CD8-positive, alpha-beta memory T cell (primary cell): ENCODE results near the gene ZNF598. TPM values are rescaled to one million over a fixed set of nuclear protein-coding genes. Genes with fewer than 3 reads are reported as not detected.

Source experiments
- CTCF ChIA-PET: fragments of 350-600 bp; sonication (Branson Sonifier 250); formaldehyde crosslinking; loops from one replicate; lab custom pipeline; 2021; ENCODE audit warnings: antibody characterized with exemption; lab: Charles Lee
- POLR2A ChIA-PET: fragments of 350-600 bp; sonication (Branson Sonifier 250); formaldehyde crosslinking; loops from one replicate; lab custom pipeline; 2021; ENCODE audit warnings: antibody characterized with exemption; lab: Charles Lee
- DNase-seq, 5 donors: peaks; one replicate each; pipeline versions ENCODE4 v3.0.0 to v3.0.0-alpha.2; 2020 to 2022; ENCODE audit warnings: mixed read lengths in 1 of 5
- H3K27ac ChIP-seq: one replicate; pipeline ENCODE4 v1.7.0; 2013; ENCODE audit warnings: low read depth, mild to moderate bottlenecking, low read length, moderate library complexity
- H3K27me3 ChIP-seq: 2 replicates; pipeline ENCODE4 v1.7.0; 2013; ENCODE audit warnings: low read length, mild to moderate bottlenecking; ENCODE audit not compliant: insufficient read depth, poor library complexity, severe bottlenecking
- H3K36me3 ChIP-seq: 2 replicates; pipeline ENCODE4 v1.7.0; 2013; ENCODE audit warnings: mild to moderate bottlenecking, low read length, moderate library complexity; ENCODE audit not compliant: insufficient read depth
- H3K4me1 ChIP-seq: 2 replicates; pipeline ENCODE4 v1.7.0; 2013; ENCODE audit warnings: mild to moderate bottlenecking, low read length, moderate library complexity; ENCODE audit not compliant: insufficient read depth
- H3K4me3 ChIP-seq: 2 replicates; pipeline ENCODE4 v1.7.0; 2013; ENCODE audit warnings: mild to moderate bottlenecking, low read length
- H3K9me3 ChIP-seq: 2 replicates; pipeline ENCODE4 v1.7.0; 2013; ENCODE audit warnings: mild to moderate bottlenecking, low read length
- H3K27ac Mint-ChIP-seq, 8 donors: one replicate each; pipeline ENCODE4 v1.8.0; 2020 to 2021; ENCODE audit warnings: mixed read lengths in 8 of 8, mild to moderate bottlenecking in 6 of 8, inconsistent platforms in 3 of 8, moderate library complexity in 3 of 8
- H3K27me3 Mint-ChIP-seq, 2 donors: one replicate each; pipeline ENCODE4 v1.8.0; 2020 to 2021; ENCODE audit warnings: mixed read lengths in 2 of 2, mild to moderate bottlenecking in 1 of 2, moderate library complexity in 1 of 2
- H3K36me3 Mint-ChIP-seq, 3 donors: one replicate each; pipeline ENCODE4 v1.8.0; 2020 to 2021; ENCODE audit warnings: mixed read lengths in 3 of 3, inconsistent platforms in 1 of 3, mild to moderate bottlenecking in 1 of 3
- H3K4me1 Mint-ChIP-seq, 3 donors: one replicate each; pipeline ENCODE4 v1.8.0; 2020 to 2021; ENCODE audit warnings: mixed read lengths in 3 of 3, inconsistent platforms in 1 of 3, mild to moderate bottlenecking in 1 of 3
- H3K4me3 Mint-ChIP-seq, 7 donors: one replicate each; pipeline ENCODE4 v1.8.0; 2020 to 2021; ENCODE audit warnings: mixed read lengths in 7 of 7, mild to moderate bottlenecking in 6 of 7, moderate library complexity in 4 of 7, inconsistent platforms in 2 of 7
- H3K9me3 Mint-ChIP-seq, 5 donors: one replicate each; pipeline ENCODE4 v1.8.0; 2020 to 2022; ENCODE audit warnings: mixed read lengths in 5 of 5, mild to moderate bottlenecking in 3 of 5, moderate library complexity in 2 of 5, inconsistent platforms in 1 of 5
- polyA plus RNA-seq: library from polyadenylated mRNA; unstranded; fragments of 300-500 nt; fragmentation: Illumina TruSeq; gene quantifications from one replicate; pipeline ENCODE4 v1.2.3, GENCODE V29; 2021
- total RNA-seq, 2 experiments: library from RNA; stranded (reverse); gene quantifications; one replicate each; pipeline ENCODE4 v1.2.3, GENCODE V29; 2021

Gene ZNF598
- total and polyA plus RNA-seq, 3 experiments from 2014 or later, result 11.3 to 96.6 (median 91.8) TPM

DNA sequence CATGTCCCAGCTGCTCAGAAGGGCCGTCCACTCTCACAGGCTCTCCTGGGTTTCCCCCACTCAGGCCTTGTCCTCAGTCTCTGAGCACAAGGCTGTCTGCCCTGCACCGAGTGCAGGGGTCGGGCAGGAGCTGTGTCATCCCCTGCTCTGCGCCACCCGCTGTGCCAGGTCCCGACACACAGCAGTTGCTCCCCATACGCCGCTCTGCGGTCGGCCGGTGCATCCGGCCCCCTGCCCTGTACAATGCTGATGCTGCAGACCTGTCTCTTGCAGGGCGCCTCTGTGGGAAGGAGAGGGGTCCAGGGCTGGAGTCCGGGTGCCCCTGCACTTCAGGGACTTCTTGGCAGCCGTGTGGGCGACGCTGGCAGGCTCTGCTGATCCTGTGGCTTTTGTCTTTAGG lies 44.3 kb upstream of the ZNF598 start:
- no peak overlapping the region for H3K4me3 ChIP-seq
- peak overlapping the region in 1 of 7 donors; percentile 24 for H3K4me3 Mint-ChIP-seq
- ChIA-PET CTCF (no interaction called here), POLR2A (no interaction called here)
- peaks cover 2% of the 10 kb centered on the region for H3K4me1 ChIP-seq
- peaks cover 3 to 73% (median 4%) of the 10 kb centered on the region in 3 donors for H3K36me3 Mint-ChIP-seq
- H3K27me3 Mint-ChIP-seq, result no peaks in the 10 kb centered on the region
- H3K9me3 Mint-ChIP-seq, result no peaks in the 10 kb centered on the region
- H3K27ac Mint-ChIP-seq, result no peak overlapping the region
- no peaks in the 10 kb centered on the region for H3K9me3 ChIP-seq
- H3K4me1 Mint-ChIP-seq, result peaks cover under 1 to 15% (median 1%) of the 10 kb centered on the region in 3 donors
- no peaks in the 10 kb centered on the region for H3K27me3 ChIP-seq
- H3K36me3 ChIP-seq, result peaks cover 4% of the 10 kb centered on the region
- no peak for DNase-seq
- no peak overlapping the region for H3K27ac ChIP-seq

DNA sequence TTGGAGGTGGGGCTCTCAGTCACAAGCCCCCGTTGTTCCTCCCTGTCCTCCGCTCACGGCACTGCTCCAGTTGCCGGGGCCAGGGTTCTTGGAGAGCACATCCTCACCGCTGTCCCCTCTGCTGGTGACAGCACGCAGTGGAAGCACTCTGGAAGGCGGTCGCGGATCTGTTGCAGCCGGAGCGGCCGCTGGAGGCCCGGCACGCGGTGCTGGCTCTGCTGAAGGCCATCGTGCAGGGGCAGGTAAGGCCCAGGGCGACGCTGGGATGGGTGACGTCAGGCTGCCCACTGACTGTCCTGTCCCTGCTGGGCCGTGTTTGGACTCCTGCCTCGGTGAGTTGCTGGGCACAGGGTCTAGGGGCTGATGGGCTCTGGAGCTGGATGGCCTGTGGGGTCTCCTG lies 43.6 kb upstream of the ZNF598 start:
- POLR2A ChIA-PET, result no interaction called here
- Mint-ChIP-seq H3K36me3 (peaks cover 3 to 67% (median 4%) of the 10 kb centered on the region in 3 donors), H3K27ac (no peak overlapping the region), H3K9me3 (no peaks in the 10 kb centered on the region), H3K4me3 (peak overlapping the region in 1 of 7 donors; percentile 24), H3K4me1 (peaks cover 8 to 22% (median 8%) of the 10 kb centered on the region in 3 donors), H3K27me3 (no peaks in the 10 kb centered on the region)
- Histone ChIP-seq H3K9me3 (no peaks in the 10 kb centered on the region), H3K4me1 (peaks cover 9% of the 10 kb centered on the region), H3K4me3 (no peak overlapping the region), H3K27me3 (no peaks in the 10 kb centered on the region), H3K27ac (no peak overlapping the region), H3K36me3 (peaks cover 4% of the 10 kb centered on the region)
- no peak for DNase-seq
- CTCF ChIA-PET, result no interaction called here

DNA sequence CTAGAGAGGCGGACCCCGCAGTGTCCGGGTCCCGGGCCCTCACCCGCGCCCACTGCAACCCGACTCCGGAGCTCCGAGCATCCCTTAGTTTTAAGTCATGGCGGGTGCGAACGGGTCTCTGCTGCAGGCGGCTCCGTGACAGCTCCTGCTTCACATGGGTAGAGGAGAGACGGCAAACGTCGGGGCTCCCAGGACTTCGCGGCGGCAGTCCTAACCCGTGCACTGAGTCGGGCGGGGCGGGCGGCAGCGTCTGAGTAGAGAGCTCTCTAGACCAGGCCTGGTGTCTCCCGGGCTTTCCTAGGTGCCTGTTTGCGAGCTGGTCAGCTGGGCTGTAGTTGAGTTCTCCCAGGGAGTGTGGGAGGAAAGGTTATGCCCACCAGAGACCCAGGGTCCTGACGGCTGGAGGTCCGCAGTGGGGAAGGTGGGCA lies 38.5 kb upstream of the ZNF598 start:
- Mint-ChIP-seq H3K4me3 (peak overlapping the region; percentile 87 to 94 (median 91)), H3K27me3 (no peaks in the 10 kb centered on the region), H3K27ac (peak overlapping the region; percentile 29 to 88 (median 66)), H3K4me1 (peaks cover 14 to 32% (median 16%) of the 10 kb centered on the region in 3 donors), H3K9me3 (no peaks in the 10 kb centered on the region), H3K36me3 (peaks cover 0 to 34% (median 1%) of the 10 kb centered on the region in 3 donors)
- peak overlapping the region; percentile 67 for H3K4me3 ChIP-seq
- no peaks in the 10 kb centered on the region for H3K27me3 ChIP-seq
- H3K27ac ChIP-seq, result peak overlapping the region; percentile 57
- CTCF ChIA-PET, result interaction anchor here (1.0 to 2.5 kb wide), 5 partner anchors 11 to 107 kb away, joined by 3 to 17 read pairs (median 5); partner anchors contain the start of gene TRAF7
- H3K9me3 ChIP-seq, result no peaks in the 10 kb centered on the region
- H3K36me3 ChIP-seq, result peaks cover 4% of the 10 kb centered on the region
- DNase-seq, result no peak
- POLR2A ChIA-PET, result interaction anchor here (0.5 to 2.1 kb wide), 6 partner anchors 12 to 575 kb away, joined by 3 to 14 read pairs (median 6); partner anchors contain the start of genes HAGH and TRAF7
- peaks cover 14% of the 10 kb centered on the region for H3K4me1 ChIP-seq

DNA sequence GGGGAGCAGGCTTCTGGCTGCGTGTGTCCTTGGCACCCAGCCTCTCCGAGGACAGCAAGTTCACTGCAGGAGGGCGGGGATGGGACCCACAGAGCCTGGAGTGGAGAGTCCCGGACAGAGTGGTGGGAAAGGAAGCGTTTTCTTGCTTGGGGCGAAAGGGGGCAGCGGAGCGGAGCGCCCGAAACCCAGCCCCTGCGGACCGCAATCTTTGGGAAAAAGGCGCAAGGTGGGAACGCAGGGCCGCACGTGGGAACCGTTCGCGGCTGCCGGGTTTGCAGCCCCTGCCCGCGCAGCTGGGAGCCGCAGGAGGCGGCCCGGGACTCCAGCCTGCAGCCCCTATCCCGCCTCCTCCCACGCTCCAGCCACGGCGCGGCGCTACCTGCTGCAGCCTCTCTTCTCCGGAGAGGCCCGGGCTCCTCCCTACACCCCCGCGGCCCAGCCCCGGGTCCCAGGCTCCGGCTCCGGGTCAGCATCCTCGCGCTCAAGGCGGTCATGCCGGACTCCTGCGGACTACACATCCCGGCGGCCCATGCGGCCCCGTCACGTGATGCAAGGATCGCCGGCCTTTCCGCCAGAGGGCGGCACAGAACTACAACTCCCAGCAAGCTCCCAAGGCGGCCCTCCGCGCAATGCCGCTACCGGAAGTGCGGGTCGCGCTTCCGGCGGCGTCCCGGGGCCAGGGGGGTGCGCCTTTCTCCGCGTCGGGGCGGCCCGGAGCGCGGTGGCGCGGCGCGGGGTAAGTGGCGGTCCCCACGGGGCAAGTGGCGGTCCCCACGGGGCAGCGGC lies 37.9 kb upstream of the ZNF598 start, which contains the start of the genes NTHL1 and TSC2:
Gene NTHL1 (minus strand): TSS at position 505 of the 786 bp plus-strand sequence. CDS start 11 bp downstream, at position 494.
Gene TSC2 (plus strand): TSS at position 656 of the 786 bp plus-strand sequence. CDS start 631 bp downstream, outside the sequence.
- Histone ChIP-seq H3K4me1 (peaks cover 14% of the 10 kb centered on the region), H3K27ac (peak within 1 kb of the TSS; percentile 57), H3K36me3 (peaks cover 4% of the 10 kb centered on the region), H3K9me3 (no peaks in the 10 kb centered on the region), H3K27me3 (no peaks in the 10 kb centered on the region), H3K4me3 (peak within 1 kb of the TSS; percentile 67)
- H3K4me1 Mint-ChIP-seq, result peaks cover 14 to 28% (median 16%) of the 10 kb centered on the region in 3 donors
- peaks cover 0 to 30% (median 1%) of the 10 kb centered on the region in 3 donors for H3K36me3 Mint-ChIP-seq
- ChIA-PET CTCF (interaction anchor here (1.0 to 2.5 kb wide), 8 partner anchors 11 to 108 kb away, joined by 3 to 17 read pairs (median 4); partner anchors contain the start of gene TRAF7), POLR2A (interaction anchor here (0.5 to 2.1 kb wide), 7 partner anchors 11 to 575 kb away, joined by 3 to 14 read pairs (median 6); partner anchors contain the start of genes HAGH and TRAF7)
- H3K9me3 Mint-ChIP-seq, result no peaks in the 10 kb centered on the region
- no peaks in the 10 kb centered on the region for H3K27me3 Mint-ChIP-seq
- peak within 1 kb of the TSS; percentile 29 to 92 (median 86) for H3K27ac Mint-ChIP-seq
- DNase-seq, result peak; percentile 88 to 93 (median 89)
- H3K4me3 Mint-ChIP-seq, result peak within 1 kb of the TSS; percentile 90 to 94 (median 91)

DNA sequence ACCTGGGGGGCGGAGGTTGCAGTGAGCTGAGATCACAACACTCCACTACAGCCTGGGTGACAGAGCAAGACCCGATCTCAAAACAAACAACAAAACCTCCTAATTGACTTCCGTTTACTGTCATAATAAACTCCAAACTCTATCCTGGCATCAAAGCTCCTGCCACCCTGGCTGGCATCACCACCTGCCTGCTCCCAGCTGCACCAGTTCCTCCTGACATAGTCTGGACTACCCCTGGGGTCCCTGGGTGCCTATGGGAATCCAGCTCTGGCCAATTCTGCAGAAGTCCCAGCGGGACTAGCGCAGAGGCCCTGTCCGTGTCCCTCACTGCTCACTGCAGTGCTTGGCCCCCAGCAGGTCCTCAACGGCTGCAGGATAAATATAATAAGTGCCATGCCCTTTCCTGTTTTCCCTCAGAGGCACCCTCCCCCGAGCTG lies 37.3 kb upstream of the ZNF598 start:
- Mint-ChIP-seq H3K27me3 (no peaks in the 10 kb centered on the region), H3K36me3 (peaks cover 0 to 25% (median 1%) of the 10 kb centered on the region in 3 donors), H3K4me1 (peaks cover 14 to 27% (median 16%) of the 10 kb centered on the region in 3 donors), H3K27ac (peak overlapping the region in 7 of 8 donors; percentile 32 to 92 (median 70)), H3K9me3 (no peaks in the 10 kb centered on the region), H3K4me3 (peak overlapping the region; percentile 85 to 94 (median 91))
- no peak for DNase-seq
- Histone ChIP-seq H3K27ac (peak overlapping the region; percentile 43), H3K9me3 (no peaks in the 10 kb centered on the region), H3K27me3 (no peaks in the 10 kb centered on the region), H3K36me3 (no peaks in the 10 kb centered on the region), H3K4me1 (peaks cover 14% of the 10 kb centered on the region), H3K4me3 (peak overlapping the region; percentile 67)
- CTCF ChIA-PET, result interaction anchor here (1.0 to 2.5 kb wide), 6 partner anchors 22 to 108 kb away, joined by 3 to 17 read pairs (median 4); partner anchors contain the start of gene TRAF7
- POLR2A ChIA-PET, result interaction anchor here (0.7 to 2.1 kb wide), 2 partner anchors 11 to 30 kb away, joined by 3 to 6 read pairs; no protein-coding TSS in a partner anchor

DNA sequence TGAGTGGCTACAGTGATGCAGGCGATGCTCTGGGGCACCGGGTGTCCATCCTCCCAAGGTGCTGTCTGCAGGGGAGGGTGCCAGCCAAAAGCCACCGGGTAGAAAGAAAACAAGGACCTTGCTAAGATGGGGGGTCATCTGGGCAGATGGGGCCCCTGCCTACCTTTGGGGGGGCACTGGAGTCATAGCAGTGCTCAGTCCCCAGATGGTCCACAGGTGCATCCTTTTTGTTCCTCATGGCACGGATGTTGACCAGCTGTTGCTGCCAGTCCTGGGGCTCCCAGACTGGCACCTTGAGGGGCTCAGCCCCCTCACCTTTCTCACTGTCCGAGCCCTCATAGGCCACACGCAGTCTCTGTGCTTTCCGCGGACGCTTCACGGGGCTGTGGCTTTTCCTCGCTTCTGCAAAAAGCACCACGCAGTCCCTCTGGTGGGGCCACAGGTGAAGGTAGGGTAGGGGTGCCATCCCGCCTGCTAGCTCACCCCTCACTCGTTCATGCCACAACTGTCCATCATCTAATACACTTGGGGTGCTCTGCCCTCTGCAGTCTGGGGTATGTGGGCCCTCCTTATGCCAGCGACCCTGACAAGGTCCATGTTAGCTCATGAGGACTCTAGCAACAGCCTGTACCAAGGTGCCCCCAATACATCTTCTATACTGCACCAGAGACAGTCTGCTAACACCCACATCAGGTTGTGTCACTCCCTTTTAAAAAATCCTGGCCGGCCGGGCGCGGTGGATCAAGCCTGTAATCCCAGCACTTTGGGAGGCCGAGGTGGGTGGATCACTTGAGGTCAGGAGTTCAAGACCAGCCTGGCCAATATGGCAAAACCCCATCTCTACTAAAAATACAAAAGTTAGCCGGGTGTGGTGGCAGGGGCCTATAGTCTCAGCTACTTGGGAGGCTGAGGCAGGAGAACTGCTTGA lies 36.6 kb upstream of the ZNF598 start:
- no peaks in the 10 kb centered on the region for H3K27me3 Mint-ChIP-seq
- Histone ChIP-seq H3K36me3 (no peaks in the 10 kb centered on the region), H3K27me3 (no peaks in the 10 kb centered on the region), H3K4me1 (peaks cover 14% of the 10 kb centered on the region), H3K4me3 (no peak overlapping the region), H3K9me3 (no peaks in the 10 kb centered on the region), H3K27ac (no peak overlapping the region)
- H3K36me3 Mint-ChIP-seq, result peaks cover 0 to 18% (median under 1%) of the 10 kb centered on the region in 3 donors
- no peaks in the 10 kb centered on the region for H3K9me3 Mint-ChIP-seq
- ChIA-PET POLR2A (interaction anchor here (2.1 kb wide), 1 partner anchor 10 kb away, joined by 6 read pairs; no protein-coding TSS in a partner anchor), CTCF (interaction anchor here (1.2 to 2.5 kb wide), 5 partner anchors 21 to 109 kb away, joined by 3 to 17 read pairs (median 4); partner anchors contain the start of gene TRAF7)
- H3K4me1 Mint-ChIP-seq, result peaks cover 14 to 27% (median 16%) of the 10 kb centered on the region in 3 donors
- DNase-seq, result no peak
- peak overlapping the region; percentile 34 to 94 (median 90) for H3K4me3 Mint-ChIP-seq
- peak overlapping the region in 1 of 8 donors; percentile 77 for H3K27ac Mint-ChIP-seq

DNA sequence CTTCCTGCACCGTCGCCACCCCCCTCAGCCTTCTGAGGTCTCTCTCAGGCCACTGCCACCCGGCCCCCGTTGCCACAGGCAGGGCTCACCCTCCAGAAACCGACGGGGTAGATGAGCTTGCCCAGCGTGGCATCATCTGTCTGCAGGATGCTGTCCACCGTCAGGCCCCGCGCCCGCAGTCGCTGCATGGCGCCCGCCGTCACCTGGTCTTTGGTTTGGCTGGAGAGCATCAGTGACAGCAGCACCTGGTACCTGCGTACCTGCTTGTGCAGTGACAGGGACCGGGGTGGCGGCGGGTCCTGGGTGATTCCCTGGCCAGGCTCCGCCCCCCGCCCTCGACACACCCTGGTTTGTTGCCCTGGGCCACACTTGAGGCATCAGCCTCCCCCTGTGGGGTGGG lies 34.9 kb upstream of the ZNF598 start:
- H3K27ac ChIP-seq, result no peak overlapping the region
- H3K9me3 Mint-ChIP-seq, result no peaks in the 10 kb centered on the region
- H3K27me3 Mint-ChIP-seq, result no peaks in the 10 kb centered on the region
- peaks cover 14% of the 10 kb centered on the region for H3K4me1 ChIP-seq
- no peak overlapping the region for H3K4me3 Mint-ChIP-seq
- POLR2A ChIA-PET, result interaction anchor here (0.6 kb wide), 1 partner anchor 217 kb away, joined by 4 read pairs; no protein-coding TSS in a partner anchor
- peaks cover 14 to 22% (median 16%) of the 10 kb centered on the region in 3 donors for H3K4me1 Mint-ChIP-seq
- CTCF ChIA-PET, result no interaction called here
- H3K36me3 Mint-ChIP-seq, result peaks cover 0 to 8% (median 0%) of the 10 kb centered on the region in 3 donors
- no peak for DNase-seq
- H3K4me3 ChIP-seq, result no peak overlapping the region
- no peaks in the 10 kb centered on the region for H3K9me3 ChIP-seq
- H3K36me3 ChIP-seq, result no peaks in the 10 kb centered on the region
- H3K27ac Mint-ChIP-seq, result no peak overlapping the region
- H3K27me3 ChIP-seq, result no peaks in the 10 kb centered on the region
